ENCODE results near the gene CECR2. TPM values are rescaled to one million over a fixed set of nuclear protein-coding genes. Genes with fewer than 3 reads are reported as not detected.
A peak's percentile ranks its signal among the peaks of the same experiment; 100 is the strongest.

CECR2 gene
- polyA plus RNA-seq (ENCODE audit: insufficient read length in 4 of 4): 10 to 100 TPM in 2 of 4 donors, 1 to 10 TPM in 2; 6.4 to 19.9 (median 12.6) TPM

DNA sequence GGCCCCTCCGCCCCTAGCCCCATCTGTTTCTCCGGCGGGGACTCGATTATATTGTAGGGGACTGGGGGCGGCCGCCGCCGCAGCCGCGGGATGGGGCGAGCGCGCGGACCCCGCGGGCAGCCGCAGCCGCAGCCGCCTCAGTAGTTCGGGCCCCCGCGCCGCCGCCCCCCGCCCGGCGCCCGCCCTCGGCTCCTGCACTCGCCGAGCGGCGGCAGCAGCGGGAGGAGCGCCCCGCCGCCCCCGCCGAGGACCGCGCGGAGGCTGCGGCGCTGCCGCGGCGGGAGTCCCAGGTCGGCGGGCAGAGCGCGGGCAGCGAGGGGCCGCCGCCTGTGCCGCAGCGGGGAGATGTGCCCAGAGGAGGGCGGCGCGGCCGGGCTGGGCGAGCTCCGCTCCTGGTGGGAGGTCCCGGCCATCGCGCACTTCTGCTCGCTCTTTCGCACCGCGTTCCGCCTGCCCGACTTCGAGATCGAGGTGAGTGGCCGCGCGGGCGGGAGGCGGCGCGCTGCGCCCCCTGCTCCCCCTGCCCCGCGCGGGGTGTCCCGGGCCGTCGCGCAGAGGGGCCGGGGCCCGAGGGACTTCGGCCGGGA lies at the start of gene CECR2:
CECR2 (plus strand) TSS at position 22 of the 587 bp plus-strand sequence; CDS start at position 346, 324 bp downstream.
- peak in 1 of 4 donors; percentile 33 for DNase-seq (ENCODE audit: low read depth in 4 of 4, low spot score in 3 of 4)

DNA sequence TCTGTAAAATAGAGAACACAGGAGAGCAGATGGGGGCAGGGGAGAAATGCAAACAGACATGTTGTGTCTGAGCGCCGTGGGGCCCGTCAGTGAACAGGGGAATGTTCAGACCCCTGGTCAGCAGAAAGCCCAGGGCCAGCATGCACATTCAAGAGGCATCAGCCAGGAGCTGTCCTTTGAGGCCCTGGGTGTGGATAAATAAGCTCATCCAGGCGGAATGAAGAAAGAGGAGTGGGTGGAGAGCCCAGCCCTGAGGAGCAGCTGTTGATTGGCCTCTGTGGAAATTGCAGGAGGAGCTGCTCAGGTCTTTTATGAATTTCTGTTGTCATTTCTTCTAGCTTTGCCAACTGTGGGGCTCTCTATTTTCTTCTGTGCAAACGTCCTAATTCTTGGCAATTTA lies 49.7 kb upstream of the CECR2 start:
- no peak for DNase-seq (ENCODE audit: low read depth in 4 of 4, low spot score in 3 of 4)

DNA sequence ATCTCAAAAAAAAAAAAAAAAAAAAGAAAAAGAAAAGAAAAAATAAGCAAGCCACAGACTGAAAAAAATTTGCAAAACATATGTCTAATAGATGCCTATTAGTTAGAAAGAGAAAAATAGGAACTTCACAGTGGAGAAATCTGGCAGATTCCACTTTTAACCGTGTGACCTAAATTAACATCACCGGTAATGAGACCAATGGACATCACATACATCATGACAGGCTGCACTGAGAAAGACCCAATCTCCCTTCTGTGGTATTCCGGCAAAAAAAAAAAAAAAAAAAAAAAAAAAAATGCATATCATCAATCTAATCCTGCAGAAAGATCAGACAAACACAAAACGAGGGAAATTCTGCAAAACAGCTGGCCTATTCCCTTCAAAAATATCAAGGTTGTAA lies 46.7 kb upstream of the CECR2 start:
- DNase-seq (ENCODE audit: low read depth in 4 of 4, low spot score in 3 of 4): no peak

DNA sequence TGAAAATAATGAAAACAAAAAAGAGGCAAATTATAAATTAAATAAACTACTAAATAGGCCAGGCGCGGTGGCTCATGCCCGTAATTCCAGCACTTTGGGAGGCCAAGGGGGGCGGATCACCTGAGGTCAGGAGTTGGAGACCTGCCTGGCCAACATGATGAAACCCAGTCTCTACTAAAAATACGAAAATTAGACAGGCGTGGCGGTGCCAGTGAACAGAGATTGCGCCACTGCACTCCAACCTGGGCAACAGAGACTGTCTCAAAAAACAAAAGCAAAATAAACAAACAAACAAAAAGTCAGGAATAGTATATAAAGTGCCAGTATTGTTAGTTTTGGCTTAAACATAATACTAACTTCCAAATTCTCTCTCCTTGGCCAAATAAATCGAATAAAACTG lies 37.6 kb upstream of the CECR2 start:
- no peak for DNase-seq (ENCODE audit: low read depth in 4 of 4, low spot score in 3 of 4)

DNA sequence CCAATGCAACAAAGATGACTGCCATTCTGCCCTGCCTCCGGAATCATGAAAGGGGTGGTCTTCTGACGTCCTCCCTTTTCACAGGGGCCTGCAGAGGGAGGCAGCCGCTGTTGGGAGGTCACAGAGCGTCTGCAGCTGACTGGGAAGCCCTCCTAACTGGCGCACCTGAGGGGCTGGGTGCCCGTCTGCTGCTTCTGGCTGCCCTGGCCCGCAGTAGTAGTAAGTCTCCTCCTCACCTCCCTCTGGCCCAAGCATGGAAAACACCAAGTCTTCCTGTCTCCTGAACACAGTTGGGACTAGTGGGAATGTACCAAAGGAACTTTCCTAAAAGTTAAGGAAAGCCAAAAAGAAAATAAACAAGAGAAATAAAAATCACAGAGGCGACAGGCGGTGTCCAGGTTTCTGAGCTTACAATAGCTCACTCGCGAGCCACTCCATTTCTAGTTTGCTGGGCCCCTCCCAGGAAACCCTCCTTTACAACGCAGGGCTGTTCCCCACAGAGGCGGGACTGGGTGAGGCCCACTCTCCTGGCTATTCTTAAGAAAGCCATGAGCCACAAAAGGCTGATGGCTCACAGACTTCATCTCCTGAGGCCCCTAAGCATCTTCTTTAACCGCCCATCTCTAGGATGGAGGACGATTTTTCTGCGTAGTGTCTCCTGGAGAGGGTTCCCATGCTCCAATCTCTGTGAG lies 37.0 kb upstream of the CECR2 start:
- DNase-seq (ENCODE audit: low read depth in 4 of 4, low spot score in 3 of 4): no peak

DNA sequence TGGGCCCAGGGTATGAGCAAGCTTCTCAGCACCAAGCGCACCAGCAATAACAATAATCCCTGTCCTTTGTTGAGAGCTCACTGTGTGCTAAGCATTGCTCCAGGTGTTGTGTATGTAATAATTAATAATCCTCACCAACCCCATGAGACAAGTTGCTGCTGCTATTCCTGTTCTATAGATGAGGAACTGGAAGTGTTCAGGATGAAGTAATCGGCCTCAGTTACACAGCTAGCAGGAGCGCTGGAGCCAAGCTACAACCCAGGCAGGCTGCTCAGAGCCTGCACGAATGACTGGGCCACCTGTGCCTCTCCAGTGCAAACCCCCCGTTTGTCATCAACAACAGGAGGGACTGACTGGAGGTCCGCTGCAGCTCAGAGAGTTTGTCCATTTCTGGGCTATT lies 35.2 kb upstream of the CECR2 start:
- no peak for DNase-seq (ENCODE audit: low read depth in 4 of 4, low spot score in 3 of 4)

DNA sequence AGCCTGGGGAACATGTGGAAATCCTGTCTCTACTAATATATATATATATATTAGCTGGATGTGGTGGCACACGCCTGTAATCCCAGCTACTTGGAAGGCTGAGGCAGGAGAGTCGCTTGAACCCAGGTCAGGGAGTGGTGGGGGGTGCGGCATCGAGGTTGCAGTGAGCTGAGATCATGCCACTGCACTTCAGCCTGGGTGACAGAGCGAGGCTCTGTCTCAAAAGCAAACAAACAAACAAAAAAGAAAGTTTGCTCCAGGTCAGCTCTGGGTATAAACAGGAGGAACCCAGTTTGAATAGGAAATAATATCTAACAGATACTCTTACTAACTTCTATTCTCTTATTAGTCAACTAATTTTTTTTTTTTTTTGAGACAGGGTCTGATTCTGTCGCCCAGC lies 34.3 kb upstream of the CECR2 start:
- DNase-seq (ENCODE audit: low read depth in 4 of 4, low spot score in 3 of 4): no peak

DNA sequence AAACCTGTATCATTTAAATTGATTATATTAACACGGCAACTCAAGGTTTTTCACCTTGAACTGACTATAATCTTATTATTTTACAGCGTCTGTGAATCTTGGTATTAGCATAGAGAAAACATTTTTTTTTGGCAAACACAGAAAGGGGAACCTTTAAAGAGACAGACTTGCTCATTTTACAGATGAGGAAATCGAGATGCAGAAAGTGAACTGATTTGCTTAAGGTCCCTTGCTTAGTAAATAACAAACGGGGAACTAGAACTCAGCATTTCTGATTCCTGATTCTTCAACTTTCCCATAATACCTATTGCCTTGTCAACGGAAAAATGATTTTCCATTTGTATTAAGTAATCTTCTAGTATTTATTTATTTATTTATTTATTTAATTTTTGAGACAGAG lies 33.2 kb upstream of the CECR2 start:
- DNase-seq (ENCODE audit: low read depth in 4 of 4, low spot score in 3 of 4): no peak

DNA sequence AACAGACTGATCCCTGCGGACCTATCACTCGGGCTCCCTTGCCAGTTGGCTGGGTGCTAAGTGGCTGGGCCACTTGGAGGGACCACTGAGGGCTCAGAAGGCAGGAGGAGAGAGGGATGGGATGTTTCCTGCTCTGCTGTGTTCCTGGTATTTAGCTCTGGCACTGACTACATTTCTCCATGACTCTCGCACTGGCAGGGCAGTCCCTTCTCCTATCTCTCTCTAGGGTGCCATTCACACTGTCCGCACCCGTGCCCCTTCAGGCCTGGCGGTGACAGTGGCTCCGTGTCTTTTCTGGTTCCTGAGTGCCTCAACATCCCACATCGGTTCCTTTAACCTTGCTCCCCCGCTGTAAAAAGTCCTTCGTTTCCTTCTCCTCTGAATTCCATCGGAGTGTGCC lies 31.6 kb upstream of the CECR2 start:
- no peak for DNase-seq (ENCODE audit: low read depth in 4 of 4, low spot score in 3 of 4)

DNA sequence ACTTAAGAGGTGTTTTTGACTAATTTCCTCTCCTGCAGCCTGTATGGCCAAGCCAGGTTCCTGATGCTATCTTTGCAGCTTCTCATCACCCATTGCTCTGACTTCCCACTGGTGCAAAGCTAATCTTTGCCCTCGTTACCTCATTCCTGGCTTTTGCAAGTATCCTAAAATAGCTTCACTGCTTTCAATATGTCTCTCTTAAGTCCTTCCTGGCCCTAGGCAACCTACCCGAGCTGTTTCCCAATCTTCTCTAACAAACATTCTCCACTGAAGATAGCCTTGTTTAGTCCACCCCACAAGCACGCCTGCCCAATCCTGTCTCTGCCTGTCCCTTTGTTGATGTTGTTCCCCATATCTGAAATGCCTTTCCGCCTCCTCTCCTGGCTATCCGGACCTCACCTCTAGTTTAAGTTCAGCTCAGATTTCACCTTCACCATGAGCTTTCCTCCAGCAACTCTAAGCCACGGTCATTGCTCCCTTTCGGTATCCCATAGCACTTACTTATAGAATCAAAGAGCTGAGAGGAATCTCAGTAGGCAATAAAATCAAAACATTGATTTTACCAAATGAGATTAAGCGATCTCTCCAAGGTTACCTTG lies 30.1 kb upstream of the CECR2 start:
- DNase-seq (ENCODE audit: low read depth in 4 of 4, low spot score in 3 of 4): no peak

DNA sequence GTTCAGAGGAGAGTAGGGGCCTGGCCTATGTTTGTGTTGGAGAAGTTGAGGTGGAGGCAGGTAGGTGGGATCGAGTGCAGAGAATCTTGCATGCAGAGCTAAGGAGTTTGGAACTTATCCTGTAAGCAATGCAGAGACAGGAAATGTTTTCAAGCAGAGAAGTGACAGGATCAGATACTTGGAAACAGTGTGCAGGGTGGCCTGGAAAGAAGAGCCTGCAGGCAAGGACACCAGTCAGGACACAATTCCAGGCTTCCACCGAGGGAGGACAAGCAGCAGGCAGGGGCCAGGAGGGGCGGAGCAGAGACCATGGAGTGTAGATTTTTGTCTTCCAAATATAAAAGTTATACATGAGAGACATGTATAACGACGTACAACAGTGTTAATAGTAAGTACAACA lies 26.9 kb upstream of the CECR2 start:
- no peak for DNase-seq (ENCODE audit: low read depth in 4 of 4, low spot score in 3 of 4)

DNA sequence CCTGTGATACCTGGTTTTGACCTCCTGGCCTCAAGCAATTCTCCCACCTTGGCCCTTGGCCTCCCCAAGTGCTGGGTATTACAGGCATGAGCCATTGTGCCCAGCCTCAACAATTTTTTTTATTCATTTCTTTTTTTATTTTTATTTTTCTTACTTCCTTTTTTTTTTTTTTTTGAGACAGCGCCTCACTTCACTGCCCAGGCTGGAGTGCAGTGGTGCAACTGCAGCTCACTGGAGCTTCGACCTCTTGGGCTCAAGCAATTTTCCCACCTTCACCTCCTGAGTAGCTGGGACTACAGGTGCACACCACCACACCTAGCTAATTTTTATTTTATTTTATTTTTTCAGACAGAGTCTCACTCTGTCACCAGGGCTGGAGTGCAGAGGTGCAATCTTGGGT lies 25.5 kb upstream of the CECR2 start:
- DNase-seq (ENCODE audit: low read depth in 4 of 4, low spot score in 3 of 4): no peak

DNA sequence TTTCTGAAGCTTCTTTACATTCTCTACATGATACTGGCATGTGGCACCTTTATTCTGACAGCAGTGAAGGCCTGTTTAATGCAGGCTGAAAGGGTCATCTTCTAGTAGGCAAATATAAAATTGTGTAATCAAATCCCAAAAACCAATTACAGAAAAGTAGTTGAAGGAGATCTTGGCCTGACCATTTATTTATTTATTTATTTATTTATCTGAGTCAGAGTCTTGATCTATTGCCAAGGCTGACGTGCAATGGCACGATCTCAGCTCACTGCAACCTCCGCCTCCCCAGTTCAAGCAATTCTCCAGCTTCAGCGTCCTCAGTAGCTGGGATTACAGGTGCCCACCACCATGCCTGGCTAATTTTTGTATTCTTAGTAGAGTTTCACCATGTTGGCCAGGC lies 22.7 kb upstream of the CECR2 start:
- no peak for DNase-seq (ENCODE audit: low read depth in 4 of 4, low spot score in 3 of 4)

DNA sequence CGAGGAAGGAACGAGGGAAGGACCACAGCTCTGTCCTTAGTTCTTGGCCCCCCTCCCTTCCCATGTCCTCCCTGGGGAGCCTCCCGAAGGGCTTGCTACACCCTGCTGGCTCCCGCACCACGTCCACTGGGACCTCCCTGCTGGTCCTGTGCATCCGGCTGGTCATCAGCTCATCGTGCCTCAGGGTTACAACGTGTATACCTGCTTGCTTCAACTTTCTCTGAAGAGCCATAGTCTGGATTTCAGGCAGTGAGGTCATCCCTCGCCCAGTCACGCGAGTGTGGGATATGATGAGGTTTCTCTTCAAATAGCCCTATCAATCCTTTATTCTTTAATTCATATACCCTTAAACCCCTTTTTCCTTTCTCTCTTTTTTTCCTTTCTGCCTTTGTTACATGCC lies 21.5 kb upstream of the CECR2 start:
- DNase-seq (ENCODE audit: low read depth in 4 of 4, low spot score in 3 of 4): no peak

DNA sequence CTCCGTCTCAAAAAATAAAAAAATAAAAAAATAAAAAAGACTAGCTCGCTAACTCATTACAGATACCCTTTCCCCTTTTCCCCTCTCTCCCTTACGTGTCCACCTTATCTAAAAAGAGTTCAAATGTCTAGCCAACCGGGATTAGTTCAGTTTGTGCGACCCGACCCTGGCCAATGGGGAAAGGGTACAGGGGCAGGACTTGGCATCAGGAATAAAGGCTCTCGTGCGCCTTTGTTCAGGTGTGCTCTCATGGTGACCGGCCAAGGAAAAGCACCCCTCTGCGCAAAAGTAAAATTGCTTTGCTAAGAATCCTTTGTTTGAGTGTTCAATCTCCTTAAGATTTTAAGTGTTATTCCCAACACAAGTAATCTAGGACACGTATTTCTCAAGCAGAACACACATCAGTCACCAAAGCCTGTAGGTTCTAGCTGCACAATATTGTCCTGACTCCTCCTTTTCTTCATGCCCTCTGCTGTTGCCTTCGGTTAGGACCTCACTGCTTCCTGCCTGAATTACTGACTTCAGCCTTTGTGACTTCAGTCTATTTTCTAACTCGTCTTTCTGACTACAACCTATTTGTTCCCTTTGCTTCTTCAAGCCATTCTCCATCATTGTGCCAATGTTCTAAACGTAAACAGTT lies 20.7 kb upstream of the CECR2 start:
- no peak for DNase-seq (ENCODE audit: low read depth in 4 of 4, low spot score in 3 of 4)

DNA sequence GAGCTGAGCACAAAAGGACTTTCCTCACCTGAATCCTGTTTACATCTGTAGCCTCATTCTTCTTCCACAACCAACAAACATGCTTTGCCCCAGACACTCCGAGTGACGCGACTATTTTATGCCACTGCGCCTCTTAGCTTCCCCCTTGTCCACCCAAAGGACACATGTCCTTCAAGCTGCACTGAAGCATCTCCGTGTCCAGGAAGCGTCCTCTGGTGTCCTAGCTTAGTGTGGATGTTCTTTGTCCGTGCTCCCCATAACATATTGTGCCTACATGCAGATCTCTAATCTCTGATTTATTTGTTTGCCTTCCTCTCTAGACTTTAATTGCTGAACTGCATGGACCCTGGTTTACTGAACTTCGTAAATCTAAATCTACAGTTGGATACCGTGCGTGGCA lies 20.1 kb upstream of the CECR2 start:
- DNase-seq (ENCODE audit: low read depth in 4 of 4, low spot score in 3 of 4): no peak

DNA sequence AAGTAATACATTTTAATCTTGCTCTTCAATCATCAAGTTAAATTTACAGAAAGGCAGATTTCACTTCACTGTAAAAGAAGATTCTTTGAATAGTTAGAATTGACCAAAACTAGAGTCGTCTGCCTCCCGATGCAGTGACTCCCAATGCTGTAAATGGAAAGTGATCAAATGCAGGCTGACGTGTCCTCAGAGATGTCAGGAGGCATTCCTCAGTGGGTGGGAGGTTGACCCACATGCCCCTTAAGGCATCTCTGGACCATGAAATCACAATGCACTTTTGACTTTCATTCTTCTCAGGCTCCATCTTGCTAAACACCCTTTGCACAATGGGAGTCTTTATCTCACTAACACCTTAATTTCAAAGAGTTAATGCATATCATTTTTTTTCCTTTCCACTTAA lies 19.0 kb upstream of the CECR2 start:
- no peak for DNase-seq (ENCODE audit: low read depth in 4 of 4, low spot score in 3 of 4)

DNA sequence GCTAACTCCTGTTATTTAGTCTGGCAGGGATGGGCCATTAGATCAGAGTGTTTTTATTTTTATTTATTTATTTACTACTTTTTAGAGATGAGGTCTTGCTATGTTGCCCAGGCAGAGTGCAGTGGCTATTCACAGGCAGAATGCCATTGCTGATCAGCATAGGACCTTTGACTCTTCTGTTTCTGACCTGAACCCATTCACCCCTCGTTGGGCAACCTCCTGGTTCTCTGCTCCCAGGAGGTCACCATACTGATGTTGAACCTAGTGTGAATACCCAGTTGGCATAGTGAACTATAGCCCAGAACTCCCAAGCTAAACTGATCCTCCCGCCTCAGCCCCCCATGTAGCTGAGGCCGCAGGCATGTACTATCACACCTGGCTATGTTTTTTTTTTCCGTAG lies 16.5 kb upstream of the CECR2 start:
- DNase-seq (ENCODE audit: low read depth in 4 of 4, low spot score in 3 of 4): no peak

DNA sequence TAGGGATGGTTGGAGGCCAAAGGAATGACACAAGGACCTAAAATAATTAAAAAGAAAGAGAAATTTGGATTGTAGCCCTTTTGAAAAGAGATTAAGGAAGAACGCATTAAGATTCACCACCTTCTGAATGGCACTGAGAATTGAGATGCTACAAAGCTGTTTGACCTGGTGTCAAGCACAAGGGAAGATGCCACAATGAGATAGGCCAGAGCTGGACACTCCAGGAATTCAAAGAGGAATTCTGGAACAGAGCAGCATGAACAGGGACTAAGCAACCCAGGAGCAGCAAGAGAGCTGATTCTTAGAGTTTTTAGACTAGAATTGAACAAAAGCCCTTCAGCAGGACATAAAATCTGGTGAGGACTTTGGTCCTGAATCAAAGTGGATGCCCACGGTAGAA lies 11.6 kb upstream of the CECR2 start:
- no peak for DNase-seq (ENCODE audit: low read depth in 4 of 4, low spot score in 3 of 4)

DNA sequence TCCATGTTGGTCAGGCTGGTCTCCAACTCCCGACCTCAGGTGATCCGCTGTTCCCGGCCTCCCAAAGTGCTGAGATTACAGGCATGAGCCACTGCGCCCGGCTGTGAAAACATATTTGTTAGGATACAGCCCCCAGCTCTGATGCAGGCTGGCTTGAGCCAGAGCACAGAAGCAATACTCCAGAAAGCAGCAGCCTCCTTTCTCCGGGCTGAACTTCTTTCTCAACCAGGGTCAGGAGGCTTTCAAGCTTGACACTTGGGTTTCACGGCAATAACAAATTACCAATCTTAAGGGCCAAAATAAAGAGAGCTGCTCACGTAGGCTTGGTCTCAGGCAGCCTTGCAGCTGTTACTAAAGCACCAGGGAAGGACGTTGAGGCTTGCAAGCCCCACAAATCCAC lies 10.8 kb upstream of the CECR2 start:
- peak in 1 of 4 donors; percentile 19 for DNase-seq (ENCODE audit: low read depth in 4 of 4, low spot score in 3 of 4)

DNA sequence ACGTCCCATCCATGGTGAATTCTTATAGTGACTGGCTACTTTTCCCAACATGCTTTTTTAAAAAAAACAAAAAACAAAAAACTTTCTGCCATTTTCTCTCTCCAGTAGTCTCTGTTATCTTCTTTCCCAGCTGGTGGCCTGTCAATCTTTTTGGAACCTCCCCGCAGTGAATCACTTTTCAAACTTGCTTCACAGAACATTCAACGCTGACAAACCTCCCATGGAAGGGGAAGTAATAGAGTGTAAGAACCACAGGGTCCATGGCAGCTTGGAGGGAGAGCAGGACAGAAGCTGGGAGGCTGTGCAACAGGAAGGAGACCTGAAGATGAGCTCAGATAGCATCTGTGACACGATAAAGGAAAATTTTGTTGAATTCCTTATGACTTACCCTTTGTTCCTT lies 9.8 kb upstream of the CECR2 start:
- no peak for DNase-seq (ENCODE audit: low read depth in 4 of 4, low spot score in 3 of 4)

DNA sequence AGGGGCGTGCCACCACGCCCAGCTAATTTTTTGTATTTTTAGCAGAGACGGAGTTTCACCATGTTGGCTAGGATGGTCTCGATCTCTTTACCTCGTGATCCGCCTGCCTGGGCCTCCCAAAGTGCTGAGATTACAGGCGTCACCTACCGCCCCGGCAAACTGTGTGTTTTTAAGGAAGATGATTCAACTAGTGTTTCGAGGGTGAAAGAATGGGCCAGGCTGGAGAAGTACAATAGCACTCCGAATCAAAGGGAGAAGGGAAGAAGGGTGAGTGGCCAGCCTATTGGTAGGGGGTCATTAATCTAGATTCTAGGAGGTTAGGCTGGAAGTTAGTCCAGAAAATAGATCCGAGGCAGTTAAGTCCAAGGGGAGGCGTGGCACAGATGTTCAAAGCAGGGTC lies 2.9 kb upstream of the CECR2 start:
- no peak for DNase-seq (ENCODE audit: low read depth in 4 of 4, low spot score in 3 of 4)
